ENCODE measurements around the gene SLC24A1. TPM values are rescaled to one million over a fixed set of nuclear protein-coding genes. Genes with fewer than 3 reads are reported as not detected.

SLC24A1 gene
- polyA plus RNA-seq, 1 donor (not counting 4 experiments of a cell fraction or from before 2014, with no cell fraction given): 4.0 TPM

GRCh38 chr15:65644282-65644681, 22.5 kb downstream of the SLC24A1 start:
- Histone ChIP-seq H3K36me3 (ENCODE audit: control insufficient read depth in 2 of 2, extremely low read depth in 1 of 2, insufficient read depth in 2 of 2, low read length in 2 of 2) (peaks cover 0 to 2% of the 10 kb centered on the region in 2 experiments), H2AFZ (ENCODE audit: control insufficient read depth, low read length) (no peak overlapping the region), H4K20me1 (ENCODE audit: control insufficient read depth, extremely low read depth, insufficient read depth, low read length) (no peaks in the 10 kb centered on the region), H3K4me2 (ENCODE audit: control insufficient read depth, extremely low read depth, insufficient read depth, low read depth, low read length) (no peak overlapping the region), H3K79me2 (ENCODE audit: control insufficient read depth, insufficient read depth, low read length) (no peaks in the 10 kb centered on the region), H3K9me1 (ENCODE audit: control insufficient read depth, extremely low read depth, insufficient read depth, low read length) (peaks cover 2% of the 10 kb centered on the region), H3K27me3 (ENCODE audit: control insufficient read depth, extremely low read depth, insufficient read depth, low read length) (no peaks in the 10 kb centered on the region), H3K4me3 (ENCODE audit: control insufficient read depth in 2 of 3, extremely low read depth in 1 of 3, insufficient read depth in 2 of 3, low read depth in 1 of 3, low read length in 3 of 3) (no peak overlapping the region), H3K4me1 (ENCODE audit: control insufficient read depth, extremely low read depth, insufficient read depth, low read length) (peaks cover 14% of the 10 kb centered on the region), H3K27ac (ENCODE audit: control insufficient read depth, insufficient read depth, low read length) (no peak overlapping the region), H3K9me3 (ENCODE audit: control insufficient read depth, low read depth, low read length) (no peaks in the 10 kb centered on the region), H3K9ac (ENCODE audit: control insufficient read depth, extremely low read depth, insufficient read depth, low read length) (no peak overlapping the region)
- DNase-seq (ENCODE audit: low read depth, low spot score) (no peak), FAIRE-seq (no peak)
- dilution Hi-C loops (cut with MboI; ENCODE audit: extremely low pct_ligation_motif_present, low sequenced_read_pairs): no loop called here
- TF ChIP-seq EZH2 (IDR thresholded peaks at IDR 0.05; ENCODE audit: low read length) (no peak), CTCF (optimal IDR thresholded peaks at IDR 0.05 in 1 of 3, IDR thresholded peaks at IDR 0.05 in 1 of 3, conservative IDR thresholded peaks at IDR 0.05 in 1 of 3; ENCODE audit: extremely low read depth in 1 of 3, insufficient read depth in 2 of 3, low read length in 3 of 3) (no peak)

GRCh38 chr15:65645392-65645791, 23.7 kb downstream of the SLC24A1 start:
- Histone ChIP-seq H4K20me1 (ENCODE audit: control insufficient read depth, extremely low read depth, insufficient read depth, low read length) (no peaks in the 10 kb centered on the region), H2AFZ (ENCODE audit: control insufficient read depth, low read length) (no peak overlapping the region), H3K4me3 (ENCODE audit: control insufficient read depth in 2 of 3, extremely low read depth in 1 of 3, insufficient read depth in 2 of 3, low read depth in 1 of 3, low read length in 3 of 3) (no peak overlapping the region), H3K79me2 (ENCODE audit: control insufficient read depth, insufficient read depth, low read length) (no peaks in the 10 kb centered on the region), H3K27me3 (ENCODE audit: control insufficient read depth, extremely low read depth, insufficient read depth, low read length) (no peaks in the 10 kb centered on the region), H3K9me3 (ENCODE audit: control insufficient read depth, low read depth, low read length) (no peaks in the 10 kb centered on the region), H3K9me1 (ENCODE audit: control insufficient read depth, extremely low read depth, insufficient read depth, low read length) (peaks cover 2% of the 10 kb centered on the region), H3K4me2 (ENCODE audit: control insufficient read depth, extremely low read depth, insufficient read depth, low read depth, low read length) (no peak overlapping the region), H3K4me1 (ENCODE audit: control insufficient read depth, extremely low read depth, insufficient read depth, low read length) (peaks cover 14% of the 10 kb centered on the region), H3K9ac (ENCODE audit: control insufficient read depth, extremely low read depth, insufficient read depth, low read length) (no peak overlapping the region), H3K36me3 (ENCODE audit: control insufficient read depth in 2 of 2, extremely low read depth in 1 of 2, insufficient read depth in 2 of 2, low read length in 2 of 2) (no peaks in the 10 kb centered on the region), H3K27ac (ENCODE audit: control insufficient read depth, insufficient read depth, low read length) (no peak overlapping the region)
- dilution Hi-C loops (cut with MboI; ENCODE audit: extremely low pct_ligation_motif_present, low sequenced_read_pairs): no loop called here
- DNase-seq (ENCODE audit: low read depth, low spot score) (no peak), FAIRE-seq (no peak)
- no peak for TF ChIP-seq CTCF (optimal IDR thresholded peaks at IDR 0.05 in 1 of 3, IDR thresholded peaks at IDR 0.05 in 1 of 3, conservative IDR thresholded peaks at IDR 0.05 in 1 of 3; ENCODE audit: extremely low read depth in 1 of 3, insufficient read depth in 2 of 3, low read length in 3 of 3)
- TF ChIP-seq EZH2 (IDR thresholded peaks at IDR 0.05; ENCODE audit: low read length): no peak

Data from keratinocyte (primary cell).